Endothelial cell of umbilical vein (primary cell): ENCODE data around the gene GRIN2D. TPM values are rescaled to one million over a fixed set of nuclear protein-coding genes. Genes with fewer than 3 reads are reported as not detected.

Source experiments
- BruUV-seq: library from RNA; stranded (reverse); fragments of 400-500 nt; replicated peaks from 2 replicates; lab custom pipeline; 2021; lab: Mats Ljungman, UMichigan
- CTCF ChIA-PET: fragments of 300-600, 350-600 bp; sonication (Branson Sonifier 250); formaldehyde crosslinking; loops from one replicate; lab custom pipeline; 2021; ENCODE audit warnings: antibody characterized with exemption, inconsistent platforms; lab: Charles Lee
- POLR2A ChIA-PET: fragments of 300-600, 350-600 bp; sonication (Branson Sonifier 250); formaldehyde crosslinking; loops from one replicate; lab custom pipeline; 2021; ENCODE audit warnings: antibody characterized with exemption, inconsistent platforms; lab: Charles Lee
- DNase-seq: peaks from one replicate; pipeline ENCODE4 v3.0.0-alpha.2; 2011; ENCODE audit warnings: low read depth, low spot score
- FAIRE-seq: peaks from 2 replicates; lab custom pipeline; 2011; peaks lifted over from hg19 to GRCh38; lab: Jason Lieb, UNC
- H2AFZ ChIP-seq: 2 replicates; pipeline ENCODE4 v1.6.0; 2012; ENCODE audit warnings: low read depth, low read length, control low read depth, inconsistent platforms
- H3K27ac ChIP-seq: 2 replicates; pipeline ENCODE4 v1.5.1; 2011; ENCODE audit warnings: low read depth, mild to moderate bottlenecking, control low read depth, low read length, moderate library complexity; ENCODE audit not compliant: insufficient read depth
- H3K27me3 ChIP-seq, 2 experiments: 2 replicates each; pipeline versions ENCODE4 v1.6.0 to v1.6.1; 2011; ENCODE audit warnings: low read length in 2 of 2, mixed read lengths in 1 of 2; ENCODE audit not compliant: control insufficient read depth in 2 of 2, insufficient read depth in 2 of 2
- H3K36me3 ChIP-seq, 2 experiments: 2 replicates in 1 of 2; 3 replicates in 1 of 2; pipeline ENCODE4 v1.5.1; 2011; ENCODE audit warnings: low read length in 2 of 2, mild to moderate bottlenecking in 1 of 2, moderate library complexity in 1 of 2; ENCODE audit not compliant: control insufficient read depth in 2 of 2, insufficient read depth in 2 of 2; ENCODE audit errors: extremely low read depth in 1 of 2
- H3K4me1 ChIP-seq: 3 replicates; pipeline ENCODE4 v1.5.1; 2011; ENCODE audit warnings: mild to moderate bottlenecking, low read length; ENCODE audit not compliant: control insufficient read depth, insufficient read depth; ENCODE audit errors: extremely low read depth
- H3K4me2 ChIP-seq: 2 replicates; pipeline ENCODE4 v1.6.1; 2011; ENCODE audit warnings: low read length, control low read depth, mixed read lengths; ENCODE audit not compliant: insufficient read depth
- H3K4me3 ChIP-seq, 3 experiments: fragments of 200-600 bp in 1 of 3; sonication (generic), shearing (Covaris generic) in 1 of 3; replicated peaks in 1 of 3; 2 replicates each; pipeline ENCODE4 v1.5.1; 2011 to 2016; ENCODE audit warnings: control low read depth in 3 of 3, low read length in 3 of 3, mild to moderate bottlenecking in 2 of 3, inconsistent platforms in 1 of 3, low read depth in 1 of 3, moderate library complexity in 1 of 3; ENCODE audit not compliant: insufficient read depth in 1 of 3
- H3K79me2 ChIP-seq: 2 replicates; pipeline ENCODE4 v1.6.0; 2012; ENCODE audit warnings: low read length, inconsistent platforms; ENCODE audit not compliant: control insufficient read depth, insufficient read depth
- H3K9ac ChIP-seq: replicated peaks from 2 replicates; pipeline ENCODE3; 2011; ENCODE audit warnings: low read length, control low read depth; ENCODE audit not compliant: insufficient read depth; ENCODE audit errors: extremely low read depth
- H3K9me1 ChIP-seq: replicated peaks from 3 replicates; pipeline ENCODE4 v1.6.0; 2011; ENCODE audit warnings: mild to moderate bottlenecking, low read length; ENCODE audit not compliant: control insufficient read depth, insufficient read depth; ENCODE audit errors: extremely low read depth
- H3K9me3 ChIP-seq: replicated peaks from 2 replicates; pipeline ENCODE4 v1.5.1; 2012; ENCODE audit warnings: low read length, inconsistent platforms; ENCODE audit not compliant: control insufficient read depth, insufficient read depth
- H4K20me1 ChIP-seq: replicated peaks from 2 replicates; pipeline ENCODE3; 2011; ENCODE audit warnings: mild to moderate bottlenecking, low read length; ENCODE audit not compliant: control insufficient read depth, insufficient read depth; ENCODE audit errors: extremely low read depth
- EZH2 ChIP-seq: IDR thresholded peaks from 2 replicates; pipeline ENCODE4 v1.6.1; 2012; ENCODE audit warnings: borderline replicate concordance, low read depth, mild to moderate bottlenecking, moderate library complexity, low read length, inconsistent platforms; ENCODE audit not compliant: severe bottlenecking
- FOS ChIP-seq: IDR thresholded peaks from 2 replicates; pipeline ENCODE4 v1.6.1; 2011; ENCODE audit warnings: mild to moderate bottlenecking, low read length, moderate library complexity, borderline replicate concordance; ENCODE audit not compliant: insufficient read depth
- GATA2 ChIP-seq: IDR thresholded peaks from 2 replicates; pipeline ENCODE4 v1.7.0; 2011; ENCODE audit warnings: low read depth, mild to moderate bottlenecking, moderate library complexity, mixed read lengths, low read length; ENCODE audit not compliant: insufficient read length, insufficient read depth
- MYC ChIP-seq: IDR thresholded peaks from one replicate; pipeline ENCODE4 v1.6.1; 2011; ENCODE audit warnings: mild to moderate bottlenecking, low read depth, low read length
- POLR2AphosphoS5 ChIP-seq: IDR thresholded peaks from 2 replicates; pipeline ENCODE4 v1.6.1; 2012; ENCODE audit warnings: low read depth, mild to moderate bottlenecking, control low read depth, low read length, moderate library complexity; ENCODE audit not compliant: insufficient read depth
- dilution Hi-C: fragments of 300-500 bp; cut with MboI; formaldehyde crosslinking; loops from one replicate; pipeline ENCODE4 v1.15.0; 2019; ENCODE audit warnings: low sequenced_read_pairs; ENCODE audit not compliant: extremely low pct_ligation_motif_present
- intact Hi-C: fragments of 100-400 bp; cut with micrococcal nuclease; formaldehyde crosslinking; loops from one replicate; pipeline ENCODE4 v1.10.0; 2022
- polyA plus RNA-seq, 4 experiments: library from polyadenylated mRNA; depleted of rRNA in 3 of 4; stranded (reverse) in 3 of 4; unstranded in 1 of 4; fragments of >200 nt; gene quantifications; 2 replicates each; pipeline versions ENCODE4 v1.2.1 to v1.2.3, GENCODE V29; 2011 to 2012; ENCODE audit warnings: missing spikeins in 1 of 4
- total RNA-seq: library from RNA; stranded (reverse); gene quantifications from 2 replicates; pipeline ENCODE4 v1.2.3, GENCODE V29; 2021
- TF ChIP-seq, protein P1 (sequence below), 2 donors: IDR thresholded peaks; 1 replicate in 1 of 2; 2 replicates in 1 of 2; pipeline ENCODE4 v1.5.1; 2011; ENCODE audit warnings: low read length in 2 of 2, mild to moderate bottlenecking in 2 of 2, moderate library complexity in 2 of 2, control low read depth in 1 of 2, inconsistent platforms in 1 of 2, low read depth in 1 of 2; ENCODE audit not compliant: insufficient read depth in 1 of 2; ENCODE audit errors: extremely low read depth in 1 of 2

GRIN2D gene
- total and polyA plus RNA-seq, 2 donors (not counting 3 experiments of a cell fraction or from before 2014, with no cell fraction given), result 0.59 to 2.1 TPM

DNA sequence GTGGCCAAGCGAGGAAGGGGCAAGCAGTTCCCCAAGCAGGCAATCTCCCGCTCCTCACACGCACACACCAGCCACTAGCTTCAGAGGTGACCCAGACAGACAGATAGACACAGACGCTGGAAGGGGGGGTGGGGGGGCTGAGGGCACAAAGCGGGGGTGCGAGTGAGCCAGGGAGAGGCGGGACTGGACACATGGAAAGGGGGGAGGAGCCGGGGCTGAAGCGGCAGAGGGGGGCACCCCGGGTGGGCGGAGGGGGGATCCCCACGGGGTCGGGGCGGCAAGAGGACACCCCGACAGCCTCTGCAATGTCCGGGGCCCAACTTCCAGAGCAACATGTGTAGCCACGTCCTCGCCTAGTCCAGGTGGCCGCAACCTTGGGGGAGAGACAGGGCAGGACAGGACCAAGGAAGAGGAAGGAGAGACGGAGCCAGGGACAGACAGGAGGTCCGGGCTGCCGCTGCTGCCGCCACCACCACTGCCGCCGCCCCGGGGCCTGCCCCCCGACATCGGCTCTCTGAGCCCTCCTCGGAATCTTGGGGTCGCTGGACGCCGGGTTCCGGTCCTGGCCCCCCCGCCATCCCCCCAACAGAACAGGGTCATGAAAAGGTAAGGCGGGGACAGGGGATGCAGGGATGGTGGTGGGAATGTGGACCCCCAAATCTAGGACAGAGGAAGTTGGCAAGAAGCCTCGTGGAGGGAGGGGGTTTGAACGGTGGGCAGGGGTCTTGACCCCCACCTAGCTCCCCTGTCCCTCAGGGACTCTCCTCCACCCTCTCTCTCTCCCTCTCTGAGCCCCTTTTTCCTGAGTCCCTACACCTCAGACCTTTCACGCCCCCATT, 1.1 kb downstream of the GRIN2D start:
- DNase-seq (no peak), FAIRE-seq (no peak)
- no peak overlapping the region for H3K4me2 ChIP-seq
- ChIA-PET POLR2A (no interaction called here), CTCF (interaction anchor here (2.2 kb wide), 1 partner anchor 80 kb away, joined by 7 read pairs; no protein-coding TSS in a partner anchor)
- no peak overlapping the region for H3K9ac ChIP-seq
- dilution Hi-C loops (no loop called here), intact Hi-C loops (loop anchor here (5.0 kb wide), 1 partner anchor 88 kb away; no protein-coding TSS in a partner anchor)
- peaks cover 15% of the 10 kb centered on the region for H3K79me2 ChIP-seq
- H4K20me1 ChIP-seq, result no peaks in the 10 kb centered on the region
- no peak overlapping the region for H3K27ac ChIP-seq
- H3K9me3 ChIP-seq, result no peaks in the 10 kb centered on the region
- no TSS peak for BruUV-seq
- TF ChIP-seq GATA2 (no peak), FOS (no peak), POLR2AphosphoS5 (no peak), EZH2 (peak; percentile 80), MYC (no peak)
- TF ChIP-seq, protein P1, sequence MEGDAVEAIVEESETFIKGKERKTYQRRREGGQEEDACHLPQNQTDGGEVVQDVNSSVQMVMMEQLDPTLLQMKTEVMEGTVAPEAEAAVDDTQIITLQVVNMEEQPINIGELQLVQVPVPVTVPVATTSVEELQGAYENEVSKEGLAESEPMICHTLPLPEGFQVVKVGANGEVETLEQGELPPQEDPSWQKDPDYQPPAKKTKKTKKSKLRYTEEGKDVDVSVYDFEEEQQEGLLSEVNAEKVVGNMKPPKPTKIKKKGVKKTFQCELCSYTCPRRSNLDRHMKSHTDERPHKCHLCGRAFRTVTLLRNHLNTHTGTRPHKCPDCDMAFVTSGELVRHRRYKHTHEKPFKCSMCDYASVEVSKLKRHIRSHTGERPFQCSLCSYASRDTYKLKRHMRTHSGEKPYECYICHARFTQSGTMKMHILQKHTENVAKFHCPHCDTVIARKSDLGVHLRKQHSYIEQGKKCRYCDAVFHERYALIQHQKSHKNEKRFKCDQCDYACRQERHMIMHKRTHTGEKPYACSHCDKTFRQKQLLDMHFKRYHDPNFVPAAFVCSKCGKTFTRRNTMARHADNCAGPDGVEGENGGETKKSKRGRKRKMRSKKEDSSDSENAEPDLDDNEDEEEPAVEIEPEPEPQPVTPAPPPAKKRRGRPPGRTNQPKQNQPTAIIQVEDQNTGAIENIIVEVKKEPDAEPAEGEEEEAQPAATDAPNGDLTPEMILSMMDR (IDR thresholded peaks at IDR 0.05; ENCODE audit: extremely low read depth in 1 of 2, insufficient read depth in 1 of 2, low read depth in 1 of 2, low read length in 2 of 2), result no peak
- no peaks in the 10 kb centered on the region for H3K9me1 ChIP-seq
- H3K27me3 ChIP-seq, result peaks cover 21 to 33% of the 10 kb centered on the region in 2 experiments
- no peak overlapping the region for H3K4me3 ChIP-seq
- peaks cover 12% of the 10 kb centered on the region for H3K4me1 ChIP-seq
- H3K36me3 ChIP-seq, result no peaks in the 10 kb centered on the region
- no peak overlapping the region for H2AFZ ChIP-seq
